ENCODE results near the gene TMEM81.

Gene TMEM81

GRCh38 chr1:205084360-205084759, at the start of gene TMEM81:
TMEM81 (minus strand) TSS chr1:205084460; CDS start chr1:205084320, 140 bp downstream.
- no peak for DNase-seq

- no peak for DNase-seq
Measured at GRCh38 chr1:205133287-205133686, 49.0 kb upstream of the TMEM81 start.

GRCh38 chr1:205129447-205130029, 45.3 kb upstream of the TMEM81 start:
- DNase-seq, result no peak

GRCh38 chr1:205128050-205128449, 43.8 kb upstream of the TMEM81 start:
- no peak for DNase-seq

GRCh38 chr1:205127646-205128045, 43.4 kb upstream of the TMEM81 start:
- DNase-seq, result no peak

GRCh38 chr1:205124726-205125125, 40.5 kb upstream of the TMEM81 start:
- no peak for DNase-seq

- no peak for DNase-seq
Measured at GRCh38 chr1:205122489-205122882, 38.2 kb upstream of the TMEM81 start.

- peak; percentile 97 for DNase-seq
Measured at GRCh38 chr1:205121660-205122488, 37.6 kb upstream of the TMEM81 start, which contains the start of gene RBBP5. RBBP5 (minus strand) TSS chr1:205121978; CDS start chr1:205121873, 105 bp downstream.

GRCh38 chr1:205118752-205119151, 34.5 kb upstream of the TMEM81 start:
- no peak for DNase-seq

- DNase-seq, result no peak
Measured at GRCh38 chr1:205111354-205111753, 27.1 kb upstream of the TMEM81 start.

GRCh38 chr1:205109711-205110110, 25.5 kb upstream of the TMEM81 start:
- no peak for DNase-seq

GRCh38 chr1:205109269-205109668, 25.0 kb upstream of the TMEM81 start:
- DNase-seq, result no peak

- DNase-seq, result no peak
Measured at GRCh38 chr1:205108464-205108863, 24.2 kb upstream of the TMEM81 start.

- no peak for DNase-seq
Measured at GRCh38 chr1:205107327-205107726, 23.1 kb upstream of the TMEM81 start.

- no peak for DNase-seq
Measured at GRCh38 chr1:205102404-205102803, 18.1 kb upstream of the TMEM81 start.

- no peak for DNase-seq
Measured at GRCh38 chr1:205098242-205098641, 14.0 kb upstream of the TMEM81 start.

- DNase-seq, result no peak
Measured at GRCh38 chr1:205095422-205095821, 11.2 kb upstream of the TMEM81 start.

GRCh38 chr1:205091043-205091740, 6.9 kb upstream of the TMEM81 start:
- no peak for DNase-seq

GRCh38 chr1:205088341-205088740, 4.1 kb upstream of the TMEM81 start:
- no peak for DNase-seq

- DNase-seq, result no peak
Measured at GRCh38 chr1:205082431-205082830, 1.8 kb downstream of the TMEM81 start.

- DNase-seq, result no peak
Measured at GRCh38 chr1:205077934-205078311, 6.3 kb downstream of the TMEM81 start.

GRCh38 chr1:205077158-205077933, 6.9 kb downstream of the TMEM81 start:
- no peak for DNase-seq

- no peak for DNase-seq
Measured at GRCh38 chr1:205076245-205076761, 8.0 kb downstream of the TMEM81 start.

All from SIG-M5 (cell line).